Ascending aorta (tissue), 2 donors: Measurements from ENCODE around the gene RASA1. TPM values are rescaled to one million over a fixed set of nuclear protein-coding genes. Genes with fewer than 3 reads are reported as not detected.

Experiments
- DNase-seq, 2 donors: peaks; one replicate each; pipeline ENCODE4 v3.0.0-alpha.2; 2019; ENCODE audit warnings: low spot score in 2 of 2
- H3K27ac ChIP-seq, 2 donors: fragments of 200-600 bp; sonication (generic); one replicate each; pipeline ENCODE4 v1.5.1; 2016 to 2017; ENCODE audit warnings: mild to moderate bottlenecking in 1 of 2
- H3K27me3 ChIP-seq: fragments of 200-600 bp; sonication (generic); one replicate; pipeline ENCODE4 v1.5.1; 2017
- H3K36me3 ChIP-seq, 2 donors: fragments of 200-600 bp; sonication (generic); one replicate each; pipeline ENCODE4 v1.5.1; 2016
- H3K4me1 ChIP-seq, 2 donors: fragments of 200-600 bp; sonication (generic); one replicate each; pipeline ENCODE4 v1.5.1; 2016 to 2017; ENCODE audit warnings: mild to moderate bottlenecking in 1 of 2
- H3K4me3 ChIP-seq, 2 donors: fragments of 200-600 bp; sonication (generic); one replicate each; pipeline ENCODE4 v1.5.1; 2016 to 2017; ENCODE audit warnings: mild to moderate bottlenecking in 1 of 2
- H3K9me3 ChIP-seq, 2 donors: fragments of 200-600 bp; sonication (generic); one replicate each; pipeline ENCODE4 v1.5.1; 2016
- CTCF ChIP-seq, 3 experiments: fragments of 200-600 bp in 2 of 3; fragments of 450-650 bp in 1 of 3; sonication (generic) in 2 of 3; IDR thresholded peaks; one replicate each; pipeline ENCODE4 v1.5.1; 2016 to 2019; ENCODE audit warnings: antibody characterized with exemption in 3 of 3, mild to moderate bottlenecking in 1 of 3, moderate library complexity in 1 of 3
- intact Hi-C: fragments of 100-400 bp; cut with DNase I; formaldehyde crosslinking; loops from one replicate; pipeline ENCODE4 v1.15.1; 2023
- total RNA-seq: library from RNA; depleted of rRNA; stranded (reverse); fragments of >200 nt; gene quantifications from one replicate; pipeline ENCODE4 v1.1.0, GENCODE V29; 2016

The RASA1 gene
- total RNA-seq, 1 donor from 2014 or later = 30.5 TPM

GRCh38 chr5:87258507-87258906 is 9.2 kb upstream of the RASA1 start:
- no peak overlapping the region for H3K27ac ChIP-seq
- H3K36me3 ChIP-seq = no peaks in the 10 kb centered on the region
- TF ChIP-seq CTCF (IDR thresholded peaks at IDR 0.05) = no peak
- no peaks in the 10 kb centered on the region for H3K4me1 ChIP-seq
- DNase-seq = no peak
- no peaks in the 10 kb centered on the region for H3K27me3 ChIP-seq
- no peaks in the 10 kb centered on the region for H3K9me3 ChIP-seq
- intact Hi-C loops = no loop called here
- no peak overlapping the region for H3K4me3 ChIP-seq

- no peak for TF ChIP-seq CTCF (IDR thresholded peaks at IDR 0.05)
- no peak overlapping the region for H3K4me3 ChIP-seq
- intact Hi-C loops = loop anchor here (10.0 kb wide), 1 partner anchor 186 kb away; no protein-coding TSS in a partner anchor
These were observed 7.0 kb upstream of the RASA1 start for GRCh38 chr5:87260604-87261192.

GRCh38 chr5:87263498-87263897 is 4.2 kb upstream of the RASA1 start:
- TF ChIP-seq CTCF (IDR thresholded peaks at IDR 0.05) = no peak
- Histone ChIP-seq H3K27ac (no peak overlapping the region), H3K4me3 (no peak overlapping the region), H3K9me3 (no peaks in the 10 kb centered on the region), H3K36me3 (no peaks in the 10 kb centered on the region), H3K4me1 (no peaks in the 10 kb centered on the region), H3K27me3 (no peaks in the 10 kb centered on the region)
- DNase-seq = no peak
- intact Hi-C loops = loop anchor here (10.0 kb wide), 1 partner anchor 189 kb away; no protein-coding TSS in a partner anchor

More at GRCh38 chr5:87260604-87261192, 7.0 kb upstream of the RASA1 start:
- DNase-seq = no peak
- Histone ChIP-seq H3K9me3 (no peaks in the 10 kb centered on the region), H3K4me1 (no peaks in the 10 kb centered on the region), H3K36me3 (no peaks in the 10 kb centered on the region), H3K27me3 (no peaks in the 10 kb centered on the region), H3K27ac (no peak overlapping the region)

- Histone ChIP-seq H3K4me1 (peaks cover 0 to 7% of the 10 kb centered on the region in 2 donors), H3K4me3 (peak overlapping the region; percentile 70 to 84), H3K9me3 (no peaks in the 10 kb centered on the region), H3K27me3 (no peaks in the 10 kb centered on the region), H3K36me3 (no peaks in the 10 kb centered on the region), H3K27ac (peak overlapping the region; percentile 84 to 89)
- DNase-seq = no peak
- intact Hi-C loops = loop anchor here (5.0 to 10.0 kb wide), 3 partner anchors 130 to 192 kb away; partner anchors contain the start of gene CCNH
- no peak for TF ChIP-seq CTCF (IDR thresholded peaks at IDR 0.05)
These were observed 639 bp upstream of the RASA1 start for GRCh38 chr5:87266914-87267573.

- DNase-seq = peak in 1 of 2 donors; percentile 77
- Histone ChIP-seq H3K4me1 (peaks cover 0 to 7% of the 10 kb centered on the region in 2 donors), H3K36me3 (no peaks in the 10 kb centered on the region), H3K27me3 (no peaks in the 10 kb centered on the region), H3K4me3 (peak overlapping the region; percentile 70 to 84), H3K27ac (peak overlapping the region; percentile 84 to 89), H3K9me3 (no peaks in the 10 kb centered on the region)
- intact Hi-C loops = loop anchor here (2.0 to 10.0 kb wide), 4 partner anchors 131 to 194 kb away; partner anchors contain the start of gene CCNH
- no peak for TF ChIP-seq CTCF (IDR thresholded peaks at IDR 0.05)
These were observed 665 bp downstream of the RASA1 start for GRCh38 chr5:87268126-87268969.
